ENCODE results near the gene ACAA1. TPM values are rescaled to one million over a fixed set of nuclear protein-coding genes. Genes with fewer than 3 reads are reported as not detected.

ACAA1 gene
- total and polyA plus RNA-seq, 9 of the 15 experiments (the other 6 are each of a cell fraction or from before 2014, with no cell fraction given), result 4.0 to 88.9 (median 57.2) TPM

DNA sequence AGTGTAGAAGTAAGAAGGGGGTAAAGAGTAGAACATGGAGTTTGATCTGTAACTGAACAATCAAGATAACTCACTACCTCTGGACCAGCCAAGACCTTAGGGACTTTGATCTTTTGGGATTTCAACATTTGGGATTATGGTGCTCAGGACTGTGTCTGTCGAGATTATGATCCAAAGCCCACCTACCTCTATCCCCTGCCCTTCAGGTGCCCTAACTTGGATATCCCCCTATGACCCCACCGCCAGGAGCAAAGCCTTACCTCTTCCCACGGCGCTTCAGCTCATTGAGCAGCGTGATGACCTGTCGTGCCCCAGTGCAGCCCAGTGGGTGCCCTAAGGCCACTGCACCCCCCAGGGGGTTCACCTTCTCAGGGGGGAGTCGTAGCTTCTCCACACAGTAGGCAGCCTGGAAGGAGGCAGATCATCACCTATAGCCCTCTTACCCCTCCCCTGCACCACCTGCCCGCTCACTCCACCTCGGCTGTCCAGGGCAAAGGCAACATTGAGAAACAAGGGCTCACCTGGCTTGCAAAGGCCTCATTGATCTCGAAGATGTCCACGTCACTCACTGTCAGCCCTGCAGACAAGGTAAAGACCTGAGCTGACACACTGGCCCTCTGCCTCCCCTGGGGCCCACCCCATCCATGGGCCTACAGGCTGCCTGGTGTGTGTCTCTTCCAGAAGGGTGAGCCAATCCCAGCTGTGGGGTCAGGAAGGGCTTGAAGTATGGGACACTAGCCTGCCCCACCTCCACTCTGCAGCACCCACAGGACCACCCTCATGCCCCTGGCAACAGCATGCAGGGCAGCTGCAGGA lies 11.4 kb downstream of the ACAA1 start:
- H3K4me3 ChIP-seq, result no peak overlapping the region
- H3K4me2 ChIP-seq (ENCODE audit: insufficient read depth, low read length), result no peak overlapping the region
- H3K9me3 ChIP-seq (replicated peaks; ENCODE audit: control insufficient read depth, insufficient read depth, low read depth, low read length), result no peaks in the 10 kb centered on the region
- DNase-seq (ENCODE audit: extremely low read depth in 1 of 4, low spot score in 3 of 4), result no peak
- no peak for FAIRE-seq
- intact Hi-C loops (cut with micrococcal nuclease), result no loop called here
- 0 out of 4 replicates have a peak overlapping the region, but pooled peaks of 1 of the 2 experiments have one; percentile 12 for H3K9ac ChIP-seq (ENCODE audit: insufficient read depth in 1 of 2, low read depth in 2 of 2, low read length in 2 of 2)
- no peaks in the 10 kb centered on the region for H3K27me3 ChIP-seq (ENCODE audit: control insufficient read depth in 2 of 2, insufficient read depth in 2 of 2, low read length in 2 of 2)
- in situ Hi-C loops (cut with MboI), result no loop called here
- WGBS (ENCODE audit: insufficient coverage, low coverage, missing lambda C conversion rate), result 91% methylated on average over 11 of the region's 11 CpGs
- POLR2A ChIA-PET, result interaction anchor here (0.6 to 1.0 kb wide), 2 partner anchors 11 to 148 kb away, joined by 3 to 4 read pairs; no protein-coding TSS in a partner anchor
- CTCF ChIA-PET (ENCODE audit: low intra/inter-chr PET ratio), result no interaction called here
- ATAC-seq, result no peak
- BruUV-seq (replicated peaks), result no TSS peak
- H3K9me1 ChIP-seq (ENCODE audit: control insufficient read depth, insufficient read depth, low read length), result no peaks in the 10 kb centered on the region
- no peak overlapping the region for H2AFZ ChIP-seq (ENCODE audit: low read depth, low read length)
- H4K20me1 ChIP-seq (replicated peaks; ENCODE audit: control insufficient read depth, insufficient read depth, low read length), result no peaks in the 10 kb centered on the region; the same call in 1 of the 2 replicates
- no peaks in the 10 kb centered on the region for H3K79me2 ChIP-seq (ENCODE audit: control insufficient read depth, insufficient read depth, low read length)
- H3K36me3 ChIP-seq (ENCODE audit: control insufficient read depth, insufficient read depth, low read length), result peaks cover 94% of the 10 kb centered on the region
- no peak overlapping the region for H3K27ac ChIP-seq (ENCODE audit: extremely low read depth, low read depth, low read length)
- H3K4me1 ChIP-seq (replicated peaks in 1 of 2; ENCODE audit: control insufficient read depth in 2 of 2, insufficient read depth in 2 of 2, low read length in 2 of 2), result peaks cover 0 to 8% of the 10 kb centered on the region in 2 experiments; a peak in 1 of 5 replicates
- TF ChIP-seq SMAD3 (CRISPR knock-in tag; conservative IDR thresholded peaks at IDR 0.05) (no peak), ZNF217 (CRISPR knock-in tag; IDR thresholded peaks at IDR 0.05) (no peak), SNIP1 (IDR thresholded peaks at IDR 0.05; ENCODE audit: low read depth) (no peak), U2AF2 (optimal IDR thresholded peaks at IDR 0.05; ENCODE audit: low read depth, low read length) (no peak), FOXJ2 (tag; IDR thresholded peaks at IDR 0.05) (no peak), ZNF124 (CRISPR knock-in tag; IDR thresholded peaks at IDR 0.05) (no peak), DNMT1 (IDR thresholded peaks at IDR 0.05) (no peak), ZNF507 (tag; conservative IDR thresholded peaks at IDR 0.05) (no peak), TOE1 (IDR thresholded peaks at IDR 0.05; ENCODE audit: borderline replicate concordance) (no peak), TOE1 (CRISPR knock-in tag; IDR thresholded peaks at IDR 0.05; ENCODE audit: borderline replicate concordance, low read depth) (no peak)
- TF ChIP-seq, protein P1, sequence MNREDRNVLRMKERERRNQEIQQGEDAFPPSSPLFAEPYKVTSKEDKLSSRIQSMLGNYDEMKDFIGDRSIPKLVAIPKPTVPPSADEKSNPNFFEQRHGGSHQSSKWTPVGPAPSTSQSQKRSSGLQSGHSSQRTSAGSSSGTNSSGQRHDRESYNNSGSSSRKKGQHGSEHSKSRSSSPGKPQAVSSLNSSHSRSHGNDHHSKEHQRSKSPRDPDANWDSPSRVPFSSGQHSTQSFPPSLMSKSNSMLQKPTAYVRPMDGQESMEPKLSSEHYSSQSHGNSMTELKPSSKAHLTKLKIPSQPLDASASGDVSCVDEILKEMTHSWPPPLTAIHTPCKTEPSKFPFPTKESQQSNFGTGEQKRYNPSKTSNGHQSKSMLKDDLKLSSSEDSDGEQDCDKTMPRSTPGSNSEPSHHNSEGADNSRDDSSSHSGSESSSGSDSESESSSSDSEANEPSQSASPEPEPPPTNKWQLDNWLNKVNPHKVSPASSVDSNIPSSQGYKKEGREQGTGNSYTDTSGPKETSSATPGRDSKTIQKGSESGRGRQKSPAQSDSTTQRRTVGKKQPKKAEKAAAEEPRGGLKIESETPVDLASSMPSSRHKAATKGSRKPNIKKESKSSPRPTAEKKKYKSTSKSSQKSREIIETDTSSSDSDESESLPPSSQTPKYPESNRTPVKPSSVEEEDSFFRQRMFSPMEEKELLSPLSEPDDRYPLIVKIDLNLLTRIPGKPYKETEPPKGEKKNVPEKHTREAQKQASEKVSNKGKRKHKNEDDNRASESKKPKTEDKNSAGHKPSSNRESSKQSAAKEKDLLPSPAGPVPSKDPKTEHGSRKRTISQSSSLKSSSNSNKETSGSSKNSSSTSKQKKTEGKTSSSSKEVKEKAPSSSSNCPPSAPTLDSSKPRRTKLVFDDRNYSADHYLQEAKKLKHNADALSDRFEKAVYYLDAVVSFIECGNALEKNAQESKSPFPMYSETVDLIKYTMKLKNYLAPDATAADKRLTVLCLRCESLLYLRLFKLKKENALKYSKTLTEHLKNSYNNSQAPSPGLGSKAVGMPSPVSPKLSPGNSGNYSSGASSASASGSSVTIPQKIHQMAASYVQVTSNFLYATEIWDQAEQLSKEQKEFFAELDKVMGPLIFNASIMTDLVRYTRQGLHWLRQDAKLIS (CRISPR knock-in tag; IDR thresholded peaks at IDR 0.05), result no peak
- TF ChIP-seq, protein P2, sequence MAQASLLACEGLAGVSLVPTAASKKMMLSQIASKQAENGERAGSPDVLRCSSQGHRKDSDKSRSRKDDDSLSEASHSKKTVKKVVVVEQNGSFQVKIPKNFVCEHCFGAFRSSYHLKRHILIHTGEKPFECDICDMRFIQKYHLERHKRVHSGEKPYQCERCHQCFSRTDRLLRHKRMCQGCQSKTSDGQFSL (CRISPR knock-in tag; IDR thresholded peaks at IDR 0.05), result no peak
- TF ChIP-seq, protein P2 (tag; IDR thresholded peaks at IDR 0.05), result no peak
- TF ChIP-seq, protein P3, sequence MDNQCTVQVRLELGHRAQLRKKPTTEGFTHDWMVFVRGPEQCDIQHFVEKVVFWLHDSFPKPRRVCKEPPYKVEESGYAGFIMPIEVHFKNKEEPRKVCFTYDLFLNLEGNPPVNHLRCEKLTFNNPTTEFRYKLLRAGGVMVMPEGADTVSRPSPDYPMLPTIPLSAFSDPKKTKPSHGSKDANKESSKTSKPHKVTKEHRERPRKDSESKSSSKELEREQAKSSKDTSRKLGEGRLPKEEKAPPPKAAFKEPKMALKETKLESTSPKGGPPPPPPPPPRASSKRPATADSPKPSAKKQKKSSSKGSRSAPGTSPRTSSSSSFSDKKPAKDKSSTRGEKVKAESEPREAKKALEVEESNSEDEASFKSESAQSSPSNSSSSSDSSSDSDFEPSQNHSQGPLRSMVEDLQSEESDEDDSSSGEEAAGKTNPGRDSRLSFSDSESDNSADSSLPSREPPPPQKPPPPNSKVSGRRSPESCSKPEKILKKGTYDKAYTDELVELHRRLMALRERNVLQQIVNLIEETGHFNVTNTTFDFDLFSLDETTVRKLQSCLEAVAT (IDR thresholded peaks at IDR 0.05), result no peak

All from K562 (cell line).